ENCODE results near the gene ADGRG6.

ADGRG6 gene

GRCh38 chr6:142285235-142286087 is 16.3 kb upstream of the ADGRG6 start:
- Histone ChIP-seq H3K4me1 (ENCODE audit: control insufficient read depth, insufficient read depth, low read length) (no peaks in the 10 kb centered on the region), H3K27ac (ENCODE audit: extremely low read depth, low read depth, low read length) (no peak overlapping the region), H3K4me3 (ENCODE audit: low read depth, low read length) (no peak overlapping the region), H3K9me3 (ENCODE audit: control insufficient read depth, insufficient read depth, low read depth, low read length) (no peaks in the 10 kb centered on the region), H3K36me3 (ENCODE audit: control insufficient read depth in 2 of 2, insufficient read depth in 1 of 2, low read length in 2 of 2) (no peaks in the 10 kb centered on the region)
- ChIA-PET POLR2A (no interaction called here), CTCF (interaction anchor here (0.6 to 0.7 kb wide), 2 partner anchors 147 to 189 kb away, joined by 3 to 4 read pairs; no protein-coding TSS in a partner anchor)
- no peak for TF ChIP-seq ZNF521 (tag by site-specific recombination; IDR thresholded peaks at IDR 0.05)
- no peak for TF ChIP-seq FEZF1 (tag by site-specific recombination; IDR thresholded peaks at IDR 0.05)
- TF ChIP-seq ZNF548 (tag by site-specific recombination; IDR thresholded peaks at IDR 0.05) = no peak
- TF ChIP-seq HOXC10 (CRISPR knock-in tag; IDR thresholded peaks at IDR 0.05) = no peak
- TF ChIP-seq, protein P1, sequence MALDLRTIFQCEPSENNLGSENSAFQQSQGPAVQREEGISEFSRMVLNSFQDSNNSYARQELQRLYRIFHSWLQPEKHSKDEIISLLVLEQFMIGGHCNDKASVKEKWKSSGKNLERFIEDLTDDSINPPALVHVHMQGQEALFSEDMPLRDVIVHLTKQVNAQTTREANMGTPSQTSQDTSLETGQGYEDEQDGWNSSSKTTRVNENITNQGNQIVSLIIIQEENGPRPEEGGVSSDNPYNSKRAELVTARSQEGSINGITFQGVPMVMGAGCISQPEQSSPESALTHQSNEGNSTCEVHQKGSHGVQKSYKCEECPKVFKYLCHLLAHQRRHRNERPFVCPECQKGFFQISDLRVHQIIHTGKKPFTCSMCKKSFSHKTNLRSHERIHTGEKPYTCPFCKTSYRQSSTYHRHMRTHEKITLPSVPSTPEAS (tag by site-specific recombination; IDR thresholded peaks at IDR 0.05) = no peak
- no peak for TF ChIP-seq ZNF660 (tag by site-specific recombination; IDR thresholded peaks at IDR 0.05)
- TF ChIP-seq BCL11A (tag by site-specific recombination; IDR thresholded peaks at IDR 0.05; ENCODE audit: low read depth) = no peak
- no peak for TF ChIP-seq ZNF623 (tag by site-specific recombination; IDR thresholded peaks at IDR 0.05)
- TF ChIP-seq ZSCAN18 (tag by site-specific recombination; IDR thresholded peaks at IDR 0.05) = no peak
- no peak for TF ChIP-seq SETDB1 (IDR thresholded peaks at IDR 0.05; ENCODE audit: insufficient read length, low read length)
- TF ChIP-seq SCRT2 (tag by site-specific recombination; IDR thresholded peaks at IDR 0.05) = no peak
- TF ChIP-seq OVOL3 (tag by site-specific recombination; IDR thresholded peaks at IDR 0.05) = no peak
- no peak for TF ChIP-seq ZNF292 (tag by site-specific recombination; IDR thresholded peaks at IDR 0.05; ENCODE audit: borderline replicate concordance, low read depth)
- no peak for TF ChIP-seq ZNF514 (tag by site-specific recombination; IDR thresholded peaks at IDR 0.05)
- no peak for TF ChIP-seq ZNF366 (tag by site-specific recombination; conservative IDR thresholded peaks at IDR 0.05)
- TF ChIP-seq, protein P2, sequence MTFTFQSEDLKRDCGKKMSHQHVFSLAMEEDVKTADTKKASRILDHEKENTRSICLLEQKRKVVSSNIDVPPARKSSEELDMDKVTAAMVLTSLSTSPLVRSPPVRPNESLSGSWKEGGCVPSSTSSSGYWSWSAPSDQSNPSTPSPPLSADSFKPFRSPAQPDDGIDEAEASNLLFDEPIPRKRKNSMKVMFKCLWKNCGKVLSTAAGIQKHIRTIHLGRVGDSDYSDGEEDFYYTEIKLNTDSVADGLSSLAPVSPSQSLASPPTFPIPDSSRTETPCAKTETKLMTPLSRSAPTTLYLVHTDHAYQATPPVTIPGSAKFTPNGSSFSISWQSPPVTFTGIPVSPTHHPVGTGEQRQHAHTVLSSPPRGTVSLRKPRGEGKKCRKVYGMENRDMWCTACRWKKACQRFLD (tag by site-specific recombination; IDR thresholded peaks at IDR 0.05) = no peak

GRCh38 chr6:142286088-142286409 is 15.8 kb upstream of the ADGRG6 start:
- ChIA-PET CTCF (interaction anchor here (0.7 kb wide), 1 partner anchor 148 kb away, joined by 4 read pairs; no protein-coding TSS in a partner anchor), POLR2A (interaction anchor here (1.1 kb wide), 1 partner anchor 15 kb away, joined by 4 read pairs; the partner anchor contains the start of gene ADGRG6)
- Histone ChIP-seq H3K4me3 (ENCODE audit: low read depth, low read length) (no peak overlapping the region), H3K27ac (ENCODE audit: extremely low read depth, low read depth, low read length) (no peak overlapping the region), H3K9me3 (ENCODE audit: control insufficient read depth, insufficient read depth, low read depth, low read length) (no peaks in the 10 kb centered on the region), H3K4me1 (ENCODE audit: control insufficient read depth, insufficient read depth, low read length) (no peaks in the 10 kb centered on the region), H3K36me3 (ENCODE audit: control insufficient read depth in 2 of 2, insufficient read depth in 1 of 2, low read length in 2 of 2) (no peaks in the 10 kb centered on the region)
- TF ChIP-seq MEIS1 (CRISPR knock-in tag; IDR thresholded peaks at IDR 0.05; ENCODE audit: borderline replicate concordance) = no peak

GRCh38 chr6:142289687-142290086 is 12.1 kb upstream of the ADGRG6 start:
- Histone ChIP-seq H3K4me3 (ENCODE audit: low read depth, low read length) (no peak overlapping the region), H3K4me1 (ENCODE audit: control insufficient read depth, insufficient read depth, low read length) (no peaks in the 10 kb centered on the region), H3K27ac (ENCODE audit: extremely low read depth, low read depth, low read length) (no peak overlapping the region), H3K36me3 (ENCODE audit: control insufficient read depth in 2 of 2, insufficient read depth in 1 of 2, low read length in 2 of 2) (no peaks in the 10 kb centered on the region), H3K9me3 (ENCODE audit: control insufficient read depth, insufficient read depth, low read depth, low read length) (no peaks in the 10 kb centered on the region)
- ChIA-PET POLR2A (no interaction called here), CTCF (interaction anchor here (1.4 kb wide), 1 partner anchor 23 kb away, joined by 3 read pairs; no protein-coding TSS in a partner anchor)
- TF ChIP-seq ZNF768 (tag by site-specific recombination; IDR thresholded peaks at IDR 0.05) (no peak), ZNF175 (tag by site-specific recombination; IDR thresholded peaks at IDR 0.05) (no peak), CTCF (tag by site-specific recombination; IDR thresholded peaks at IDR 0.05) (no peak), SETDB1 (IDR thresholded peaks at IDR 0.05; ENCODE audit: insufficient read length, low read length) (no peak), FEZF1 (tag by site-specific recombination; IDR thresholded peaks at IDR 0.05) (no peak), ZNF677 (tag by site-specific recombination; IDR thresholded peaks at IDR 0.05) (no peak), ZNF121 (tag by site-specific recombination; IDR thresholded peaks at IDR 0.05) (no peak), IKZF3 (tag by site-specific recombination; IDR thresholded peaks at IDR 0.05) (no peak)
- TF ChIP-seq, protein P3, sequence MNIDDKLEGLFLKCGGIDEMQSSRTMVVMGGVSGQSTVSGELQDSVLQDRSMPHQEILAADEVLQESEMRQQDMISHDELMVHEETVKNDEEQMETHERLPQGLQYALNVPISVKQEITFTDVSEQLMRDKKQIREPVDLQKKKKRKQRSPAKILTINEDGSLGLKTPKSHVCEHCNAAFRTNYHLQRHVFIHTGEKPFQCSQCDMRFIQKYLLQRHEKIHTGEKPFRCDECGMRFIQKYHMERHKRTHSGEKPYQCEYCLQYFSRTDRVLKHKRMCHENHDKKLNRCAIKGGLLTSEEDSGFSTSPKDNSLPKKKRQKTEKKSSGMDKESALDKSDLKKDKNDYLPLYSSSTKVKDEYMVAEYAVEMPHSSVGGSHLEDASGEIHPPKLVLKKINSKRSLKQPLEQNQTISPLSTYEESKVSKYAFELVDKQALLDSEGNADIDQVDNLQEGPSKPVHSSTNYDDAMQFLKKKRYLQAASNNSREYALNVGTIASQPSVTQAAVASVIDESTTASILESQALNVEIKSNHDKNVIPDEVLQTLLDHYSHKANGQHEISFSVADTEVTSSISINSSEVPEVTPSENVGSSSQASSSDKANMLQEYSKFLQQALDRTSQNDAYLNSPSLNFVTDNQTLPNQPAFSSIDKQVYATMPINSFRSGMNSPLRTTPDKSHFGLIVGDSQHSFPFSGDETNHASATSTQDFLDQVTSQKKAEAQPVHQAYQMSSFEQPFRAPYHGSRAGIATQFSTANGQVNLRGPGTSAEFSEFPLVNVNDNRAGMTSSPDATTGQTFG (tag by site-specific recombination; IDR thresholded peaks at IDR 0.05; ENCODE audit: borderline replicate concordance) = no peak
